ENCODE results near the gene ZBTB40.

Gene ZBTB40

DNA sequence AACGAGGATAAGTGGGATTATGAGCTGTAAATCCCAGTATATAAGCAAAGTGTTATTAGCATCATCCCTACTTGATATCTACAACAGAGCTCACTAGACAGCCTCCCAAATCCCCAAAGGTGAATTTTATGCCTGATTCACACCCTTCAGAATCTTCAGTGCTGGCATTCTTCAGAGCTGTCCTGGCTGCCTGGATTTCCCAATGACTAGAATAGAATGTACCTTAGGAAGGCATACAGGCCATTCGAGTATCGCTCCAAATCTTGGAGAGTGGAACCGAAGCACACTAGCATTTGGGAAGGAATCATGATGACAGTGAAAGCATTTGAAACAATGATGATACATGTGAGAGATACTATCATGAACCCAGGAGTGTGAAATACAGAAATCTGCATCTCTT lies 22.3 kb downstream of the ZBTB40 start:
- no peak for DNase-seq

DNA sequence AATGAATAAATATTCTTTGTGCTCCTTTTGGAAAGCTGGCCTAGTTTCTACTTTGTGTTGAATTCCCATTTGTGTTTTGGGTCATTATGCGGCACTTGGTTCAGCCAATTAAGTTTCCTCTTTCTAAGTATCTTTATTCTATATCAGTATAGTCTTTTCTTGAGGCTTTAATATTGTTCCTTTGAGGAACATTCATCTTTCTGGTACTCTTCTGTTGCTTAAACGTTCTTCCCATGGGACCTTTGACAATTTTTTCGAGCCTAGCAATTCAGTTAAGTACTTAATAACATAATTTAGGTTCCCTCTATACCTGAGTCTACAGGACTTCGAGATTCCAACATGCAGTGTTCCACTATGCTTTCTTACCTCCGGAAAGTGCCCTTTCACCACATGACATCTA lies 24.9 kb downstream of the ZBTB40 start:
- no peak for DNase-seq

DNA sequence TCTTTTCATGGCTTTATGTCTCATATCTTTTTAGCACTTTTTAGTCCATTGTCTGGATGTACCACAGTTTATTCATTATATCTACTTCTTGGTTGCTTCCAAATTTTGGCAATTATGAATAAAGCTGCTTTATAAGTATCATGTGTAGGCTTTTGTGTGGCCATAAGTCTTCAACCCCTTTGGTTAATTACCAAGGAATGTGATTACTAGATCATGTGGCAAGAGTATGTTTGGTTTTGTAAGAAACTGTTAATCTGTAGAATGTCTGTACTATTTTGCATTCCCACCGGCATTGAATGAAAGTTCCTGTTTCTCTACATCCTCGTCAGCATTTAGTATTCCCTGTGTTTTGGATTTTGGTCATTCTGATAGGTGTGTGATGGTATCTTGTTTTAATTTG lies 31.5 kb downstream of the ZBTB40 start:
- no peak for DNase-seq

DNA sequence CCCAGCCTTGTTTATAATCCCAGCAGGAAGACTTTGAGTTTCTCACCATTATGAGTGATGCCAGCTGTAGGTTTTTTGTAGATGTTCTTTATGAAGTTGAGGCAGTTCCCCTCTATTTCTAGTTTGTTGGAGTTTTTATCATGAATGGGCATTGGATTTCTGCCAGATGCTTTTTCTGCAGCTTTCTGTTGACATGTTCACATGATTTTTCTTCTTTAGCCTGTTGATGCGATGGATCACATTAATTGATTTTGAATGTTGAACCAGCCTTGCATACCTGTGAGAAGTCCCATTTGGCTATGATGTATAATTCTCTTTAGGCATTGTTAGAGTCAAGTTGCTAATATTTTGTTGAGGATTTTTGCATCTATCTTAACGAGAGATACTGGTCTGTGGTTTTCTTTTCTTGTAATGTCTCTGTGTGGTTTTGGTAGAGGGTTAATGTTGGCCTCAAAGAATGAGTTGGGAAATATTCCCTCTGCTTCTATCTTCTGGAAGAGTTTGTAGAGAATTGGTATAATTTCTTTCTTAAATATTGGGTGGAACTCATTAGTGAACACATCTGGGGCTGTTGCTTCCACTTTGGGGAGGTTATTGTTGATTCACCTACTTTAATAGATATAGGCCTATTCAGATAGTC lies 33.2 kb downstream of the ZBTB40 start:
- DNase-seq: no peak

DNA sequence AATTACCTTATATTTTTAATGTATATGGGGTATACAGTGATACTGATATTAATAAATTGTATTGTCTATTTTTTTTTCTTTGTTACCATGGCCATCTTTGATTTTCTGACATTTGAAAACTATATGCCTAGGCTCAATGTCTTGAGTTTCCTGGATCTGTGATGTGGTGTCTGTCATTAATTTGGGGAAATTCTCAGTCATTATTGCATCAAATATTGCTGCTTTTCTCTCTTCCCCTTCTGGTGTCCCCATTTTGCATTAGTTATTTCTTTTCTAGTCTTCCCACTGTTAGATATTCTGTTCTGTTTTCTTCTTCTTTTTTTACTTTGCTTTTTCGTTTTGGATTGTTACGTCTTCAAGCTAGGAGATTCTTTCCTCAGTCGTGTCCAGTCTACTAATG lies 33.8 kb downstream of the ZBTB40 start:
- no peak for DNase-seq

DNA sequence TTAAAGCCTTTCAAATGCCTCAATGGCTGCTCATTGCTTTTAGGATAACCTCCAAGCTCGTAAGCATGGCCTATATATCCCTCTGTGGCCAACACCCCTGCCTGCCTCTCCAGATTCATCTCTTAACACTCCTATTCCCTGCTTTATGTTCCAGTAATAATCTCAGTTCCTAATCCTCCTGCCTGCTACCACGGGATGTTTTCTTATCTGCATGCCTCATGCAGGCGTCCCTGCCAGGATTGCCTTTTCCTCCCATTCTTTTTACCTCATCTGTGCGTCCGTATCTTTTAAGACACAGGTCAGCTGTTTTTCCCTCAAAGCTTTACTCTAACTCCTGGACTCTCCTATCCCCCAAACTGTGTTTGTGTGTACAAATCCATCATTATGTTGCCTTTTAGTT lies 36.1 kb downstream of the ZBTB40 start:
- no peak for DNase-seq

DNA sequence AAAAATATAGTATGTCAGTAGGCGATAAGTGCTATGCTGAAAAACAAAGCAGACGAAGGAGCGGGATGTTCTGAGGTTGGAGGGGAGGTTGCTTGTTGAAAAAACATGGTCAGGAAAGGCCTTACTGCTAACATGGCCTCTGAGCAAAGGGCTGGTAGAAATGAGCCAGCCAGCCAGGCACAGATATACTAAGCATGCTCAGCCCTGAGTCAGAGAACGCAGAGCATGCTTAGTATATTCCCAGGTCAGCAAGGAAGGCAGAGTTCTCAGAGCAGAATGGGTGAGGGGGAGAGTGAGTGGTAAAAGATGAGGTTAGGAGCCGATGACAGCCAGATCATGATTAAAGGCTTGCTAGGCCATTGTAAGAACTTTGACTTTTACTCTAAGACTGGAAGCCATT lies 36.7 kb downstream of the ZBTB40 start:
- DNase-seq: no peak

DNA sequence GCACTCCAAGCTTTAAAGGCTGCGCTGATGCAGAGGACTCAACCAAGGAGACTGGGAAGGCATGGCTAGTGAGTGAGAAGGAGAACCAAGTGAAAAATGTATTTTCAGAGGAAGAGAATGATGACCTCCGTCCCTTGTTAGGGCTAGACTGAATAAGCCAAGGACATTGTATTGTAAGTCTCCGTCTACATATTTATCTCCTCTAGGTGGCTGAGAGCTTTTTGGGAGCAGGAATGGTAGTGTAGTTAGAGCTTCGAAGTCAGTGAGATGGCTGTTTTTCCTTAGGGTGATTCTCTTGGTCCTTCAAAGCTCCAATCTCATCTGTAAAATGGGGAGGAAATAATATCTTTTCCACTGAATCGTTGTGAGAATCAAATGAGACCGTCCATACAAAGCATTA lies 37.6 kb downstream of the ZBTB40 start:
- no peak for DNase-seq

DNA sequence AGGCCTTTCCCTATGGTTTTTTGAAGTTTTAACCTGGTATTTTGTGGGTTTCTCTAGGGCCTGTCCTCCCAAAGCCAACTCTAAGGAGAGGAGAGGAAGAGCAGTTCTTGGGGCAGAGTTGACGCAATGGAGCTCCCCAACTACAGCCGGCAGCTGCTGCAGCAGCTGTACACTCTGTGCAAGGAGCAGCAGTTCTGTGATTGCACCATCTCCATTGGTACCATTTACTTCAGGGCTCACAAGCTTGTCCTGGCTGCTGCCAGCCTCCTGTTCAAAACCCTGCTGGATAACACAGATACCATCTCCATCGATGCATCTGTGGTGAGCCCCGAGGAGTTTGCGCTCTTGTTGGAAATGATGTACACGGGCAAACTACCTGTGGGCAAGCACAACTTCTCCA lies 38.2 kb downstream of the ZBTB40 start:
- no peak for DNase-seq

DNA sequence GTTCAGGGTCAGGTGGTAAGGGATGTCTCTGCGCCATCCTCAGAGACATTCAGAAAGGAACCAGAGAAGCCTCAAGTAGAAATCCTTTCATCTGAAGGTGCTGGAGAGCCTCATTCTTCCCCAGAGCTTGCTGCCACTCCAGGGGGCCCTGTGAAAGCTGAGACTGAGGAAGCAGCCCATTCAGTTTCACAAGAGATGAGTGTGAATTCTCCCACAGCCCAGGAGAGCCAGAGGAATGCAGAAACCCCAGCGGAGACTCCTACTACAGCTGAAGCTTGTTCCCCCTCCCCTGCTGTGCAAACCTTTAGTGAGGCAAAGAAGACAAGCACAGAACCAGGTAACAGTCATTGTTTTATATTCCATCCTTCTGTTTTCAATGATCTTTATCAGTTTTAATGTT lies 38.7 kb downstream of the ZBTB40 start:
- no peak for DNase-seq

DNA sequence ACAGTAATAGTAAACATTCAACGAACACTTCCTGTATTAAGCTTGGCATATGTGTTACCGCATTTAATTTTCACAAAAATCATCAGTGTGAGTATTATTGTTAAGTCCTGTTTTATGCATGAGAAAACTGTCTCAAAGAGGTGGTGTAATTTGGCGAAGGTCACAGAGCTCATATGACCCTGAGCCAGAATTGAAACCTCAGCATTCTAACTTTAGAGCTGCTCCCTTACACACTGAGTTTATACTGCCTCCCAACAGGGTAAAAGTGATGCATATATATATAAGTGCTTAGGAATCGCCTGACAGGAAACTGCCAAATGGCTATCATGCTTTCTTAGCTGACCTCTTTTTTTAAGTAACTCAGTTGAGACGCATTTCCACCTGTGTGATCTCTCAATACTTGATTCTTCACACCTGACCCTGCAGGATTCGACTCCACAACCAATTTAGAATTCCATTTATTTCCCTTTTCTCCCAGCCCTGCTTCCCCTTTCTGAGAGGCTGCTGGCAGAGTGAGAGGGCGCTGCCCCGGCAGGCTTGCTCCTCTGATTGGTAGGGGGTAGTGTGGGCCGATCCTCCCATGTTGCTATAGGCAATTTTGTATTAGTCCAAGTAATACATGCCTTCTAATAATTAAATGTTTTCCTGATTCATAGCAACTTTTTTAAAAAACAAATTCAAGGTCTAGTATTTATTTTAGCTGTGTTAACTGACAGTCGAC lies 40.5 kb downstream of the ZBTB40 start:
- DNase-seq: no peak

DNA sequence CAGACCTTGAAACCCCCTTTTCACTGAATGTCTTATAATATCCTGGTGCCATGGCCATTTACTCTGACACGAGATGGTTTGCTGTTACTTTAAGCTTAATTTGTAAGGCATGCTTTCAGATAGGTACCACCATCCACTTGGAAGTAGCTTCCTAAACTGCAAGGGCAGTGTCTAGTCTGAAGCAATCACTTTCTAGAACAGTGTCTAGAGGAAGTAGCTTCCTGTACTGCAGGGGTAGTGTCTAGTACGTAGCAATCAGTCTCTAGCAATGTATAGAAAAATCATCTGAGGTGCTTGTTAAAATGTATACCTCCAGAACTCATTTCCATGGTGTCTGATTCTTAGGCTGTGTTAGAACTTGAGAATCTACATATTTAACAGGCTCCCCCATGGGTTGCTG lies 42.5 kb downstream of the ZBTB40 start:
- no peak for DNase-seq

DNA sequence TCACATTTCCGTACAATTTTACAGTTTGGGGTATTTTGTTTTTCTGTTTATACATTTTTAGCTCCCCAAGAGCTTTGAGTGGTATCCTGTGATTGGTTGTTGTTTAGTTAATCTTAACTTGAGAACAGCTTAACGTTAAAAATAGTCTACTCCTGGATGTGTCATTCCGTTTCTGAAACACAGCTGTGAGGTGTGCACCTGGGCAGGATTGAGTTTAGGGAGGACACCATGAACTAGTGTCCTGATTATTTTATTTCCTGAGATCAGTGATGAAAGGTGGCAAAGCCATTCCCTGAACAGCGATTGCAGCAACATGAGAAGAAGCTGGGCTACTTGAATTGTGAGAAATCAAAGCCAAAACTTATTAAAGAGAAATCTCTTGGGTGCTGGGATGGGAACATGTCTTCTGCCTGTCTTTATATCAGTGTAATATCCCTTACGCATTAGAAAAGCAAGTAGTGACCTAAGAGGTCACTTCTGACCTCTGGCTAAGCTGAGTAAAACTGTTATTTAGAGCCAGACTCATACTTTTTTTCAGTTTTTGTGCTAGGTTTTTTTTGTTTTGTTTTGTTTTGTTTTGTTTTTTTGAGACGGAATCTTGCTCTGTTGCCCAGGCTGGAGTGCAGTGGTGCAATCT lies 43.4 kb downstream of the ZBTB40 start:
- DNase-seq: no peak

DNA sequence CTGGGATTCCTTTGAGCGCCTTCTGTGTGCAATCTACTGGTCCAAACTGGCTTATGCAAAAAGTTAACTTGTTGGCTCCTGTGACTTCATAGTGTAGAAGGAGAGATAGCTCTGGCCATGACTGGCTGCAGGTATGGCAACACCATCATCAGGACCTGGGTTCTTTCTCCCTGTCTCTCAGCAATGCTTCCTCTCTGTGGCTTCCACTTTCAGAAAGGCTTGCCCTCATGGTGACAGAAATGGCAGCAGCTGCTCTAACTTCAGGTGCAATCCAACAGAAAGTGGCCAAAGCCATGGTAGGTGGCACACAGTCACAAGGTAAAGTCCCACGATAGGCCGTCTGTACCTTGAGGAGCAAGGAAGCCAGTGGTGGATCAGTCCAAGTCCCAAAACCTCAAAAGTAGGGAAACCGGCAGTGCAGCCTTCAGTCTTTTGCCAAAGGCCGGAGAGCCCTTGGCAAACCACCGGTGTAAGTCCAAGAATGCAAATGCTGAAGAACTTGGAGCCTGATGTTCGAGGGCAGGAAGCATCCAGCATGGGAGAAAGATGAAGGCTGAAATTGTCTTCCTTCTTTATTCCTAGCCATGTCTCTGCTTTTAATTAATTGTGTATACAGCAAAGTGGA lies 45.0 kb downstream of the ZBTB40 start:
- no peak for DNase-seq

DNA sequence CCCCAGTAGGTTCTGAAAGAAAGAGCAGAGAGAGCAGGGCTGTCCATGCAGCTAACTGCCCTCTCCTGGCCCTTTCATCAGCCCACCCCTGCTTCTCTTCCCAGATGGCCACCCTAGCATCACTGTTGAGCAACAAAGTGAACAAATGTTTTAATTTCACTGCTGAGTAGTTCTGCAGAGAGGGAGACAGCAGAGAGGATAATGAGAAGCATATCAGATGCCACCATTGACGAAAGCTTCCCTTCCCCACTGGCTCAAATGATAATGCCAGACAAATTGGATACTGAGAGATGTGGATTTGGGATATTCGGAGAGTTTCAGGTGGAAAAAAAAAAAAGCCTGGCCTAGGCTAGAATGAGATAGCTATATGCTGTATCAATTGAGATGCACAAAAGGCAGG lies 46.8 kb downstream of the ZBTB40 start:
- no peak for DNase-seq

DNA sequence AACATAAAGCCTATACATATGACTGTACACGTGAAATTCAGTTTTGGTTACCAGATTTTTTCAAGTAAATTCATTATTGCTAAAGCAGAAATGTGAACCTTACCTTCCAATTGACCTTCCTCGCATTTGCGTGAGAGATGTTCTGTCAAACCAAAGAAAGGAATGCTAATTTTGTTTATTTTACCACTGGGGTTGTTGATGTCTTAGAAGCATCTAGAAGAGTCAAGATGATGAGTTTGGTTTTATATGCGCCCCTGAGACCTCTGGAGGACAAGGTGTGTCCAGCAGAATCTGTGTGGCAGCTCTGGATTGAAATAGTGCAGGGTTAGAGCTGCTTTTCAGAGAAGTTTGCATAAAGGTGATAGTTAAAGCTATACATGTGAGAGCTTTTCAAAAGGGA lies 48.4 kb downstream of the ZBTB40 start:
- DNase-seq: no peak

DNA sequence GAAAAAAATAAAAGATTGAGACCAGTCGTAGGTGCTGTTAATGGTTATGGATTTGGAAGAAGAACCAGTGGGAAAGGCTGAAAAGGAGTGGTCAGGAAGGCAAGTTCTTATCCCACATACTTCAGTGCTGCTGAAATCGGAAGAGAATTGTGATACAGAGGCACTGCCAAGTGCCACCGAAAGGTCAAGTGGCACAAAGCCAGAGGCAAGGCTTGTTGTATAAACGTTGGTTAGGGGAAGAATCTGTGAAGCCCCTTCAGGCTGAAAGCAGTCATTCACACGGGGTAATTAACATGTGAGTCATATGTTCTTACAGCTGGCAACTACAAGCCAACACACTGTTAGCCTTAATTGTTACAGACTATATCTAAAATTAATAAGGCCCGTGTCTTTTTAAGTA lies 48.8 kb downstream of the ZBTB40 start:
- no peak for DNase-seq

DNA sequence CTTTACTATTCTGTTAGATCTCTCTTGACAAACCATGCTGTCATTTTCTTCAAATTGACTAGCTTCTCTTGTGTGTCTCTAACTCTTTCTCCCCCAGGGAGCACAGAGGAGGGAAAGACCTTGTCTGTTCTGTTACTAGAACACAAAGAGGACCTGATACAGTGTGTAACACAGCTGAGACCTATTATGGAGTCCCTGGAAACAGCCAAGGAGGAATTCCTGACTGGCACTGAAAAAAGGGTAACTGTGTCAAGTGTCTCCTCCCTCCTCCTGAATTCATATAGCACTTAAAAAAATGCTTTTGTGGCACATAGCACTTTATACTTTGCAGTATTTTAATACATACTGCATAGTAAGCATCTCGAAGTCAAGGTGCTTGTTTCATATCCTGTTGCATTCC lies 50.6 kb downstream of the ZBTB40 start:
- DNase-seq: no peak

DNA sequence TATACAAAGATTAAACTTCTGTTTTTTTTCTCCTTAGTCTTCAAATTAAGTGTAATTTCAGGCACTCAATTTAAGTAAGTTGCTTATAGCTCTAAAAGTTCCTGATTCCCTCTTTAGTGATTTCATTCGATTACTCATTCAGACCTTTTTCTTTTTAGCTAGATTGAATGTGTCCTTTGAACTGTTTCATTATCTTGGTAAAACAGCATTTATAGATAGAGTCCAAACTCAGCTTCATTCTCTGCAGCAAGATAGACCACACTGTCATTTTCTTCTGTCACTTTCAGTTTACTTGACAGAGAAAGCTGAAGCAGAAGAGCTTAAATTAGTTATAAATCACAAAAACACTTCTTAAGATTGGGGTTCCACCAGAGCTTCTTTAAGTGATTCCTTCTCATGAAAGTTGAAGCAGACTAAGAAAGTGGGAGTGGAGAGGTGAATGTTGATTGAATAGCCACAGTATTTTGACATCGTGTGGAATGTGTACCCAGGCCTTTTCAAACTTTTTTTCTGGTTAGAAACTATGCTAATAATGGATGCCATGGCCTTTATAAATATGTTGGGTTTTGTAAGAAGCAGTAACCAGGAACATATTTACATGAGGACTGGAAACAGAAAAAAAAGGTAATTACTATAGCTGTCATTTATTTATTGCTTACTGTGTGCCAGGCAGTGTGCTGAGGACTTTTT lies 52.2 kb downstream of the ZBTB40 start:
- DNase-seq: no peak

DNA sequence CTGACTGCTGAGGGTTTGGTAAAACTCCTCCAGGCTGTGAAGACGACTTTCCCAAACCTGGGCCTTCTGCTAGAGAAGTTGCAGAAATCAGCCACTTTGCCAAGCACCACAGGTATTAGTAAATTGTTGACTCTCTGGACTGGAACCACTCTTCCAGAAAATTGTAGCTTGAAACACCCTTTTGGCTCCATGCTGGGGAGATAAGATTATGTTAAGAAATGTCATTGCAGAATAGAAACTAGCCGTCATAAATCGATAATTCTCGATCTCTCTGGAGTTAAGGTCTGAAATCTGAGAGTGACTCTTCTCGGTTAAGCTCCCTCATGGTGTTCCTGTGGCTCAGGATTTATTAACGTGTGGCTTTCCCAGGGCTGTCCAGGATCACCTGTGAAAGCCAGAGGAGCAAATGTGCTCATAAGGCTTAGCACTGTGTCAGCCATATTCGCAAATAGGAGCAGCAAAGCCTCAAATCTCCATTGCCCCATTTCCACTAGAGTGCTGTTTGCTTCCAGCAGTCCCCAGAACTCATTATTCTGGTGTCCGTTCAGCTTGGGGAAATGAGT lies 54.6 kb downstream of the ZBTB40 start:
- DNase-seq: no peak

DNA sequence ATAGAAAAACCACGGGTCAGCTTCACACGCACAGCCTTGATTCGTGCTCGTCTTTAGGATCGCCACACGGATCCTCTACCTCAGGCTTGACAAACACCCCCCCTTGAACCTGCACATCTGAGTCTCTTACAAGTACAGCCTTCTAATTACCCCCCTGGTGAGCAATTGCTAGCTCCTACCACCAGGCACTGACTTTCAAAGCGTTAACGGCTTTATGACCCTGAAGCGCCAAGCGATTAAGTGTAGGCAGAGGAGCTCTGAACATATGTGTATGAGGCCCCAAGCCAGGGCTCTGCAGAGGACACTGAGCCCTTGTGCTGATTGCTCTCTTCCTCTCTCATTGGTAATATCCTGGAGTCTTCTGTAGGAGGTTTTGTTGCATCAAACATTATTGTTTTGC lies 55.9 kb downstream of the ZBTB40 start:
- no peak for DNase-seq

DNA sequence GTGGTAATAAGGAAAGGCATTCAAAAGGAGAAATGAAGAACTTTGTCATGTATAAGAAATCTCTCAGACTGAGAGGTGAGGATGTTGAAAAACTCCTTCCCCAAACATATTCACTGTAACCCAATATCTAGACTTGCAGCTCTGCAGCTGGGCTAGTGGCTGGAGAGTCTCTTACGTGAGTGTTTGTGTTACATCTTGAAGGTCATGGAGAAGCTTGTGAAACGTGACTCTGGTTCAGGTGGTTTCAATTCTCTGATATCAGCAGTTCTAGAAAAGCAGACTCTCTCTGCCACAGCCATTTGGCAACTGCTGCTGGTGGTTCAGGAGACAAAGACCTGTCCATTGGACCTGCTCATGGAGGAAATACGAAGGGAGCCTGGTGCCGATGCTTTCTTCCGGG lies 56.7 kb downstream of the ZBTB40 start:
- no peak for DNase-seq

DNA sequence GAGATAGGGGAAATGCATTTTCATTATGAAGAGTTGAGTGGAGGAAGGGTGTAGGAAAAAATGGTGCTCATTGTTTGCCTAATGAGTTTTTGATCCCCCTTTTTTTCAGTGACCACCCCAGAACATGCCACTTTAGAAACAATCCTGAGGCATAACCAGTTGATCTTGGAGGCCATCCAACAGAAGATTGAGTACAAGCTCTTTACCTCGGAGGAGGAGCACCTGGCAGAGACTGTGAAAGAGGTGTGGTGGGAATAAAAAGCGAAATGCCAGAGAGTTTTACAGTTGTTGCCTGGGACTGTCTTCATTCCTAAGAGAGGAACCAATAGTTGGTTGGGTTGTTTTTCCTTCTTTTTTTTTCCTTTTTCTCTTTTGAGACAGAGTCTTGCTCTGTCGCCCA lies 57.3 kb downstream of the ZBTB40 start:
- no peak for DNase-seq
